Activated CD8-positive, alpha-beta memory T cell treated with anti-CD3 and anti-CD28 coated beads for 36 hours (primary cell): ENCODE results near the gene TNFRSF25. TPM values are rescaled to one million over a fixed set of nuclear protein-coding genes. Genes with fewer than 3 reads are reported as not detected.
"Not testable (repeated sequence)": the region's sequence is repeated elsewhere in the genome, so short reads cannot be mapped to it uniquely, and the experiment has no call there.

Source experiments
- CTCF ChIA-PET: fragments of 350-600 bp; sonication (Branson Sonifier 250); formaldehyde crosslinking; loops from one replicate; lab custom pipeline; 2021; ENCODE audit warnings: antibody characterized with exemption; lab: Charles Lee
- POLR2A ChIA-PET: fragments of 350-600 bp; sonication (Branson Sonifier 250); formaldehyde crosslinking; loops from one replicate; lab custom pipeline; 2021; ENCODE audit warnings: antibody characterized with exemption; lab: Charles Lee
- total RNA-seq, 2 experiments: library from RNA; stranded (reverse); gene quantifications; one replicate each; pipeline ENCODE4 v1.2.3, GENCODE V29; 2021

TNFRSF25 gene
- total RNA-seq, 2 experiments from 2014 or later: 89.9 to 91.3 TPM

DNA sequence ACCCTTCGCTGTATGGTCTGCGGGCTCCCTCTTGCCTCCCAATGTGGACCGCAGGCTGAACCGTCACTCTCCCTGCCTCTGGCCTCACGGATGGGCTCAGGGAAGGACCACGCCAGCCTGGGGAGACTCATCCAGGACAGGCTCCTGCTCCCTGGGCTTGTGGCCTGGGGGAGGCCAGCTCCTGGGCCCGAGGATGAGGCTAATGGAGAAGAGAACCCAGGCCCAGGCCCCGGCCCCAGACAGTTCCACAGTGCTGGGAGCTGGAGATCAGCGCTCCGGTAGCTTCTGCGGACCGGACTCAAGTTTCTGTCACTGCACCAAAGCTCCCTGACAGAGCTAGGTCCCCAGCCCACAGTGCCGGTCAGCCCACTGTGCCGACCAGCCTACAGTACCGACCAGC, 38.9 kb upstream of the TNFRSF25 start:
- ChIA-PET CTCF (interaction anchor here (1.3 kb wide), 2 partner anchors 9 to 15 kb away, joined by 3 read pairs; no protein-coding TSS in a partner anchor), POLR2A (interaction anchor here (0.6 kb wide), 1 partner anchor 47 kb away, joined by 4 read pairs; no protein-coding TSS in a partner anchor)

DNA sequence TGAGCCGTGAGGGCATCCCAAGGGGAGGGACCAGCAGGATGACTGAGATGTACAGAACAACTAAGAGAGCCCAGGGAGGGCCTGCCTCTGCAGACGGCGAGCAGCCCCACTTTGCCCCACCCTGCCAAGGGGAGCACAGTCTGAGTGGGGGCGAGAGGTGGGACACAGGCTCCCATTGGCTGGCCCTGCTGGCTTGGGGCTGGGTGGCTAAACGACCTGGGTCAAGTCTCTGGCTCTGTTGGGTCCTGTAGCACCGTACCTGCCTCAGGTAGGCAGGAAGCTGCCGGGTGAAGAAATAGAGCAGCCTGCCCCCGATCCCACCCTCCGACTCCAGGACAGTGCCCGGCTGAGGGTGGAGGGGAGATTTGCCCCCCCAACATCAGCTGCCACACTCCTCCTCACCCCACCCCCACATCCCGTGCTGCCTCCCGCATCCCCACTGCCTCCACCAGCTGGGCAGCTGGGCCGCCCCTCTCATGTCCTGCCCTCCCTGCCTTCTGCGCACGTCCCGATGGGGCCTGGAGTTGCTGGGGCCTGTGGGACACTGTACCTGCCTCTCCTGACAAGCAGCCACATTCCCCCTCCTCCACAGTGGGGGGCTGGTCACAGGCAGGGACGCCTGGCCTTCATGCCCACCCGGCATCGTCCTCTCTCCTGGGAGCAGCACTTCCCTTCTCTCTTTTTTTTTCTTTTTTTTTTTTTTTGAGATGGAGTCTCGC, 38.1 kb upstream of the TNFRSF25 start:
- ChIA-PET POLR2A (no interaction called here), CTCF (interaction anchor here (1.3 kb wide), 2 partner anchors 9 to 14 kb away, joined by 3 read pairs; no protein-coding TSS in a partner anchor)

DNA sequence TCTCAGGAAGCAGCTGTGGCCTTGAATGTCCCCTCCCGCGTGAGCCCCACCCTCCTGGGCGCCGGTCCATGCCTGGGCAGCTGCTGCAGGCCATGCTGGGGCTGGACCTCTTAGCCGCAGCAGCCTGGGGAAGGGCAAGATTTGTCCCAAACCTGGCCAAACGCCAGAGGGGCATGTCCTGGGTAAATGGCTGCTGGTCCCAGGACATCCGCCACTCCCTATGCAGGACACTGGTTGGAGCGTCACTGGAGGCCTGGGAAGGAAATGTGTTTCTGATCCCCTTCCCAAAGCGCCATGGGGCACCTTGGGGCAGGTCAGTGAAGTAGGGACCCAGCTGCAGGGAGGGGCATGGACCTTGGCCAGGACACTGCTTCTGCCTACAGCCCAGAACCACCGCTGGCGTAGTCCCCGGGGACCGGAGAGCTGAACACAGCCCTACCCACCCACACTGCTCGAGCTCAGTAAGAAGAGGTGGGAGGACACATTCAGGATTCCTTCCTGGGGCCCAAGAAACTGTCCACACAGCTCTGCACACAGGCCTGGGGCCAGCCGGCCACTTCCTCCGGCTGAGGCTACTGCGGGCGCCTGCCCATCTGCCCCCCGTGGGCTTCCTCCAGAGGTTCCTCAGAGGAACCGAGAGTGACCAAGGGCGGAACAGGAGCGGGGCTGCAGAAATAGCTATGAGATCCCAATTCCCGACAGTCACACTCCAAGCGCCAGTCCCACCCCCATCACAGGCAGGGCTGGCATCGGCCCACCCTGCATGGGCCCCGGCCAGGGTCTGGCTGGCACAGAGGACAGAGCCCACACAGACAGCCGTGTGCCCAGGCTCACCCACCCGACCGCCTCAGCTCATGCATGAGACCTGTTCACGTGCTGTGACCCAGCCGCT, 36.3 kb upstream of the TNFRSF25 start:
- POLR2A ChIA-PET: no interaction called here
- CTCF ChIA-PET: interaction anchor here (0.6 to 1.2 kb wide), 3 partner anchors 12 to 45 kb away, joined by 3 to 4 read pairs (median 3); no protein-coding TSS in a partner anchor

DNA sequence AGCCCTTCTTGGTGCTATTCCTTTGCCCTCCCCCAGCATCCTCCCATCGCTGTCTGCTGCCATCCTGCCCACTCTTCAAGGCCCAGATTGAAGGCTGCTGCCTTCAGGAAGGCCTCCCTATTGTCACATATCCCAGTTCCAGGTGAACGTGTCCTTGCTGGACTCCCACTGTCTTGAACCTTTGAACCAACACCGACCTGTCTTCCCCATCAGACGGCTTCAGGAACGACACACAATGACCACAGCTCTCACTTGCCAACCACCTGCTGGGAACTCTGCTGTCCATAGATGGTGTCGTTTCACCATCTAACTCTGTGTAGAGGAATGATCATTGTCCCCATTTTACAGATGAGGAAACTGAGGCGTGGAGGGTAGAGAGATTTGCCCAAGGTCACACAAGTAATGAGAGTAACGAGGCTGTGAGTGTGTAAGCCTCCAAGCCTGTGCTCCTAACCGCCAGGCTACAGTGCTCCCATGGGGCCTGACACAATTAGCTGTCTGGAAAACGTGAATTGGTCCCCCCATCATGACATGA, 35.4 kb upstream of the TNFRSF25 start:
- CTCF ChIA-PET: interaction anchor here (1.1 kb wide), 1 partner anchor 11 kb away, joined by 4 read pairs; no protein-coding TSS in a partner anchor
- POLR2A ChIA-PET: no interaction called here

DNA sequence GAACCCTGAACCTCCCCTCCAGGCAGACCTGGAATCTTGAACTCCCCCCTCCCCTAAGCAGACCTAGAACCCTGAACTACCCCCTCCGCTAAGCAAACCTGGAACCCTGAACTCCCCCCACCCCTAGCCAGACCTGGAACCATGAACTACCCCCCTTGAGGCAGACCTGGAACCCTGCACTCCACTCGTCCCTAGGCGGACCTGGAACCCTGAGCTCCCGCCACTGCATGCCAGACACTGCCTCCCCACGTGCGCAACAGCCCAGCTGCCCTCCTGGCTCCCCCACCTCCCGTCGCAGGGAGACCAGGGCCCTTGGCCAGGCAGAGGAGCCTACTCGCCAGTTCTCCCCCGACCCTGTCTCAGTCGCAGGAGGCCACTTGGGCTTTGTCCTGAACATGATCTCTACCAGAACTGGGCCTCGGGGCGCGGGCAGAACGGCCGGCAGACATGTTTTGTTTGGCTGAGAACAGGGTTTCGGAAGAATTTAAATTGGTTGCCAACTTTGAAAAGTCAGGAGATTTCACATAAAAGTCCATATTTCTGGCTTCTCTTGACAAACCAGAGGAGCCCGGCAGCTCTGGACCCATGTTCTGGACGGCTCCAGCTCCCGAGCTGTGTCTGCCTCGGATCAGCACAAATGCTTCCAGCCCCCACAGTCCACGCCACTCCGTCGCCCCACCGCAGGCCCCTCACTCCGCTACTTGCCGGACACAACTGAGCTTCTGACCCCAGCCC, 34.7 kb upstream of the TNFRSF25 start:
- ChIA-PET POLR2A (no interaction called here), CTCF (interaction anchor here (1.1 kb wide), 1 partner anchor 11 kb away, joined by 4 read pairs; no protein-coding TSS in a partner anchor)

DNA sequence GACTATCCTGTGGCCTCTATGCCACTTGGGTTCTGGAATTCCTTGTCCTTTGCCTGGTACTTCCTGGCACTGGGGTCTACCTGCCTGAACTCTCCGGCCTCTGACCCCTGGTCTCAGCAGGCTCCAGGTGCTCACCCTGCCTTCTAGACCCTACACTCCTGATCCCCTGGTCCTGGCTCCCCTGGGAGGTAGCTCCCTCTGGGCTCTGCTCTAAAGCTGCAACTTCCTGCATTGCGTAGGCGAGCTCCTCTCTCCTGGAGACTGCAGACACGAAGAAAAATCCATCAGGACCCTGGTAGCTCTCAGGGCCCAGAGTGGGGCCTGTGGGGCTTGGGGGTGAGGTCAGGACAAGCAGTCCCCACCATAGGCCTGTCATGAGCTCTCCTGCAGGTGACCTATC, 33.3 kb upstream of the TNFRSF25 start:
- CTCF ChIA-PET: interaction anchor here (1.0 to 2.0 kb wide), 3 partner anchors 9 to 252 kb away, joined by 3 to 6 read pairs (median 4); partner anchors contain the start of gene TAS1R1
- POLR2A ChIA-PET: no interaction called here

DNA sequence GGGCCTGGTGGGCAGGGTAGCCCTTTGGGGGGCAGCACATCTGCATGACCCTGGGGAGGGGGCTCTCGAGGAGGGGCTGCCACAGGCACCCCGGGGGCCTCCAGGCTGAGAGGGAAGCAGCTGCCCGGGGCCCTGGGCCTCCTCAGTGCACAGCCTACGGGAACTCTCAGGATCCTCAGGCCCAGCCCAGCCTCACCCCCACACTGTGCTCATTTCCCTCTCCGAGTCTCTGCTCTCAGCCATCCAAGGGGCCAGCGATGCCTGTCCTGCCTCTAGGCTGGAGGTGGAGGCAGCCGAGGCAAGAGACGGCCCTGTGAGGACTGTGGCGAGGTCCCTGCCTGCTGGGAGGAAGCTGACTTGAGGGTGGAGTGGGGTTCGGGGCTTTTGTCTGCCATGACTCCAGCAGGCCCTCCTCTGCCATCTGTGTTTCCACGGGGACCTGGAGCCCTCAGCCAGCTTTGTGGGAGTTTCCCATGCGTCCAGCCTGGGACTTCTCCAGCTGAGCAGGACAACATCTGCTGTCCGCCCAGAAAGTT, 32.7 kb upstream of the TNFRSF25 start:
- POLR2A ChIA-PET: no interaction called here
- CTCF ChIA-PET: interaction anchor here (1.0 to 2.0 kb wide), 5 partner anchors 9 to 252 kb away, joined by 3 to 5 read pairs (median 4); partner anchors contain the start of gene TAS1R1

DNA sequence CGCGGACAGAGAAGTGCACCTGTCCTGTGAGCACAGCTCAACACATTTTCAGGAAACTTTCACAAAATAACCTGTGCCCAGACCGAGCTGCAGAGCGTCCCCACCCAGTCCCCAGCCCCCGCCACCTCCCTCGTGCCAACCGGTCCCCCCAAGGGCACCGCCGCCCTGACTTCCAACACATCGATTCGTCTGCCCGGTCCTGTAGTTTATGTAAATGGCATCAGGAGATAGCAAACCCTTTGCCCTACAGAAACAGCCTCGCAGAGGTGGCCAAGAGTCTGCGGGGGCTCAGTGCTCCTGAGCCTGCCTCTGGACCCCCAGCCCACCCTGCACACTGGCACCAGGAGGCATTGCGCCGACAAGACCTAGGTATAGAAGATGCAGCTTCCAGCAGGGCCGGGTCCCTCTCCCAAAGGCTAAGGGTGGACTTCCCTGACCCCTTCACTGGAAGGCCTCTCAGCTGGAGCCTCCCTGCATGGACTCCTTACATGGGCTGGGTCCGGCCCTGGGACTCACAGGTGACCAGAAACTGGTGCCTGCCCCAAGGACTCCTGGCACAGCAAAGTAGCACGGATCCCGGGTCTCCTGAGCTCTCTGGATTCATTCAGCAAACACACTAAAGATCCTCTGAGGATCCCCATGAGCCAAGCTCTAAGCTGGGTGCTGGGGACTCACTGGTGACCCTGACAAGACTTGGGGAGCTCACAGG, 32.0 kb upstream of the TNFRSF25 start:
- ChIA-PET POLR2A (no interaction called here), CTCF (interaction anchor here (1.0 to 2.0 kb wide), 4 partner anchors 8 to 251 kb away, joined by 3 to 5 read pairs (median 4); no protein-coding TSS in a partner anchor)

DNA sequence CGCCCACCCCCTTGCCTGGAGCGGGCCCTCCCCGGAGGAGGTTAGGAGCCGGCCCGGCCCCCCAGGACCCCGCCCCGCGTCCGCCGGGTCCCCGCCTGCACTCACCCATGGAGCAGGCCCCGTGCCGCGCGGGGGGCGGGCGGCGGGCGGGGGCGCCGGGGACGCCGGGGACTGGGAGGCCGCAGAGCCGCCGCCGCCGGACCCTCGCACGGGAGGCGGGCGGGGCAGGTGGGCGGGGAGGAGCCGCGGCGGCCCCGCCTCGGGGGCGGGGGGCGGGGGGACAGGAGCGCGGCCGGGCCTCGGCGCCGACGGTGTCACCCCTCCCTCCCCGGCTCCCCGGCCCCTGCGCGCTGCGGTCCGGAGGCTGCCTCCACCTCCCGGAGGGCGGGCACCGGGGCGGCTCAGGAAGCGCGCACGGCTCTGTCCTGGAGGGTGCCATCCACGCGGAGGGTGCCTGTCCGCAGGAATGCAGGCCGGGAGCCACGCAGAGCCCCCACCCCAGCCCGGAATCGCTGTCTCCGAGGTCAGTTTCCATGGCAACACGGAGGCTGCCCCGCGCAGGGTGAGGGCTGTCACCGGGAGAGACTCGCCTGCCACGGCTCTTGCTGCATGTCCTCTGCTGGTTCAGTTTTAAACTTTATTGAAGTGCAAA, 31.4 kb upstream of the TNFRSF25 start:
- CTCF ChIA-PET: interaction anchor here (1.0 to 1.7 kb wide), 2 partner anchors 7 to 57 kb away, joined by 3 to 5 read pairs; no protein-coding TSS in a partner anchor
- POLR2A ChIA-PET: no interaction called here

DNA sequence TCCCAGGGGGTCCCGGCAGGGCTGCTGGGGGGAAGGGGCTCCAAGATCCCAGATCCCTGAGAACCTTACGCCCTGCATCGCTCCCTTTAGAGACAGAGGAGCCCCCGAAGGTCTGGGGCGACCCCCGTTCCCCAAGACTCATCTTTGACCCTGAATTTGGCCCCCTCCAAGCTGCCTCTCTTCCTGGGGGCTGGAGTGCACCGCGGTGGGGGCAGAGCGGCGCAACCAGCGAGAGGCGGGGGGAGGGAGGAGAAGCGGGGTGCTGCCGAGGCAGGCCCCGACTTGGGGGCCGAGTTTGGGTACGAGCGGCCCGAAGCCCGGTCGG, 30.9 kb upstream of the TNFRSF25 start:
- ChIA-PET POLR2A (no interaction called here), CTCF (no interaction called here)

DNA sequence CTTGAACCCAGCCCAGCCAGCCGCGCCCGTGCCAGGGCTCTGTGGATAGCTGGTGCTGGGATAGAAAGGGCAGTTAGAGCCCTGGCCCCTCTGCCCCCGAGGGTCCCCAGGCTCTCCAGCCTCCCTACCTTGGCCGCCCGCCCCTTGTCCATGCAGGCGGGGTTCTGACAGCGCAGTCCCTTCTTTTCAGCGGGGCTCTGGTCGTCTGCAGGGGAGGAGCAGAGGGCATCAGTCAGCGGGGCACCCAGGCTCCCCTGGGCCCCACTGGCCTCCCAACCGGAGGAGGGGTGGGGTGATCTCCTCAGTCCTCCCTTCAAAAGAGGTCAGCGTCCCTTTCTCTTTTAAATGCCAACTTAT, 30.4 kb upstream of the TNFRSF25 start:
- POLR2A ChIA-PET: no interaction called here

DNA sequence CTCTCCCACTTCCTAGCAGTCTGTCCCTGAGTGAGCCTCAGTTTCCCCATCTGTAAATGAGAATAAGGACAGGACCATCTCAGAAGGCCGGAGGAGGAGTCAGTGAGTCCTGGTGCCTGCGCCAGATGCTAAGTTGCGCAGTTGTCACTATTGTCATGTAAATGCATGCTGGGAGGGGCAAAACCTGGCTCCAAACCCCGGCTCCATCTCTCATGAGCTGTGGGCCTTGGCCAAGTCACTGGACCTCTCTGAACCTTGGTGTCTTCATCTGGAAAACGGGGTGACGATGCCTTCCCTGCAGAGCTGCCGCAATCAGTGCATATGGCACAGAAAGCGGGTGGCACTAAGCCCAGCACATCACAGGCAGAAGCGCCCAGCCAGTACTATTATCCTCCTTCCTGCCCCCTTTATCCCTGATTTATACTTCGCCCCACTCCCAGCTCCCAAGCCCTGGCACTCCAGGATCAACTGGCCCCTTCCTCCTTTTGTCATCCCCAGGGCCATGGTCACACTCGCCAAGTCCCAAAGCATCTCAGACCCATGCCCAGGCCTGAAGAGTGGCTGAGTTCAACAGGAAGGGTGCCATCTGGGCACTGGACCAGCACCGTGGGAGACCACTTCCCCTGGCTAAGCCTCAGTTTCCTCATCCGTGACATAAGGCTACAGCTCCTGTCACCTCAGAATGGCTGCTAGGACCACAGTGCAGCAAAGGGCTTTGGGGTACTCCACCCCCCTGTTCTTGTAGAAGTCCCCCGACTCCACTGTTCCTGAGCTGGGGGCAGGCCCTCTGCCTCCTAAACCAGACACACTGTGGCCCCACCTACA, 29.8 kb upstream of the TNFRSF25 start:
- ChIA-PET POLR2A (interaction anchor here (0.5 kb wide), 1 partner anchor 32 kb away, joined by 4 read pairs; no protein-coding TSS in a partner anchor), CTCF (interaction anchor here (0.6 to 1.2 kb wide), 3 partner anchors 9 to 256 kb away, joined by 3 to 7 read pairs (median 6); no protein-coding TSS in a partner anchor)

More for the DNA sequence above, 30.4 kb upstream of the TNFRSF25 start:
- CTCF ChIA-PET: no interaction called here

DNA sequence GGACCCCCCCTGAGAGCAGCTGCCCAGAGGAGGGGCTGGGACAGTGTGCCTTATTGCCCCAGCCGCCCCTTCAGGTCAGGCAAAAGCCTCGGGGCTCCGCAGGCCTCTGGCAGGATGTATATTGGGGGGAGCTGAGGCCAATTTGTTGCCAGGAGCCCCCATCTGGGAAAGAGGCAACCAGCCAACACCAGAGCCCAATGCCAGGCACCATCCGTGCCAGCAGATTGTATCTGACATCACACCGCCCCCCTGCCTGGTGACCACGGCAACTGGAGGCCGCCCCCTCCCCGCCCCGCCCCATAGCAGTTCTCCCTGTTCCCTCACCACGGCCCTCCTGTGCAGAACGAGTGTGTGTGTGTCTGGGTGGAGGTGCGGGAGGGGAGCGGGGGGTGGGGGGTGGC, 29.1 kb upstream of the TNFRSF25 start:
- CTCF ChIA-PET: interaction anchor here (0.8 to 1.5 kb wide), 3 partner anchors 9 to 59 kb away, joined by 3 to 7 read pairs (median 5); partner anchors contain the start of gene NOL9

DNA sequence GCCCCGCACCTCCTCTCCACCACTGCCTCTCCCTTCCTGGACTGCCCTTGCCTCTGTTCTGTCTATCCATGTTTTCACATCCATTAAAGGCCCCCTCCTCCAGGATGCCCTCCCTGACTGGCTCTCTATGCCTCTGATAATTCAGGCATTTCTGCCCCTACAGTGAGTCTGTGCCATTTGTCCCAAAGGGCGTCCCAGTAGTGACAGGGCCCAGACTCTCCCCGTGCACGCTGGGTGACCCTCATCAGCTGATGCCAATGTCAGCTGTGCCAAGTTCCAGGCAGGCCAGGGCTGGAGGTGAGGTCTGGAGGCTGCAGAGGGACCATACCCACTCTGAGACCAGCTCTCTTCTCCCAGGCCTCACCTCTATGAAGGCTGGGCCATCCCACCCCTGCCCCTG, 28.7 kb upstream of the TNFRSF25 start:
- ChIA-PET CTCF (interaction anchor here (1.5 kb wide), 1 partner anchor 60 kb away, joined by 5 read pairs; the partner anchor contains the start of gene NOL9), POLR2A (no interaction called here)

More for the DNA sequence above, 29.1 kb upstream of the TNFRSF25 start:
- POLR2A ChIA-PET: no interaction called here

DNA sequence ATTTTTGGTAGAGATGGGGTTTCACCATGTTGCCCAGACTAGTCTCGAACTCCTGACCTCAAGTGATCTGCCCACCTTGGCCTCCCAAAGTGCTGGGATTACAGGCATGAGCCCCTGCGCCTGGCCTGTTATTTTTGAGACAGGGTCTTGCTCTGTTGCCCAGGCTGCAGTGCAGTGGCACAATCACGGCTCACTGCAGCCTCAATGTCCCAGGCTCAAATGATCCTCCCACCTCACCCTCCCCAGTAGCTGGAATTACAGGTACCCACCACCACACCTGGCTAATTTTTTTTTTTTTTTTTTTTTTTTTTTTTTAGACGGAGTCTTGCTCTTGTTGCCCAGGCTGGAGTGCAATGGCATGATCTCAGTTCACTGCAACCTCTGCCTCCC, 27.9 kb upstream of the TNFRSF25 start:
- POLR2A ChIA-PET: not testable (repeated sequence)
- CTCF ChIA-PET: interaction anchor here (0.6 to 1.5 kb wide), 2 partner anchors 39 to 61 kb away, joined by 5 to 6 read pairs; partner anchors contain the start of gene NOL9

DNA sequence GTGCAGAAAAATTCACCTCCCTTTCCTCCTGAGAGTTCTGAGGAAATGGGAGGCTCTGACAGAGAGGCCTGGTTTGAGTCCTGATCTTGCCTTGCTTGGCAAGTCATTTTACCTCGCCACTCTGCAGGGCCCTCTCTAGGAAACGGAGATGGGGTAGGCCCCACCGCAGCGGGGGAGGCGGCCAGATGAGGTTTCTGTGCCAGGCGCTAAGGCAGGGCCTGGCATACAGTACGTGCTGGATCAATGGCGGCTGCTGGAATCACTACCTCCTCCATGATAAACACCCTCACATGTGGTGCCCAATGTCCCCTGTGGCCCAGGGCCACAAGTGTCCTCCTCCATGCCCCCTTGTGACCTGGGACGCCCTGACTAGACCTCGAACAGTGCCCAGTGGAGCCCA, 26.0 kb upstream of the TNFRSF25 start:
- ChIA-PET CTCF (interaction anchor here (1.8 kb wide), 1 partner anchor 24 kb away, joined by 5 read pairs; no protein-coding TSS in a partner anchor), POLR2A (interaction anchor here (0.5 kb wide), 1 partner anchor 723 kb away, joined by 3 read pairs; no protein-coding TSS in a partner anchor)
